SK-N-SH treated with all-trans-retinoic acid at 6 μM for 48 hours (cell line): Measurements from ENCODE around the gene FKBP11.

Experiments
- ARNTL ChIP-seq: fragments of 450-650 bp; formaldehyde crosslinking; IDR thresholded peaks from 2 replicates; pipeline ENCODE4 v1.5.0; 2020; ENCODE audit warnings: low read depth, mild to moderate bottlenecking, moderate library complexity, borderline replicate concordance
- BACH2 ChIP-seq: fragments of 250-450 bp; sonication (Bioruptor Pico); IDR thresholded peaks from 2 replicates; pipeline ENCODE4 v1.9.0; 2021; ENCODE audit warnings: mild to moderate bottlenecking, borderline replicate concordance
- CREB5 ChIP-seq: fragments of 250-450 bp; sonication (Bioruptor Pico); IDR thresholded peaks from 2 replicates; pipeline ENCODE4 v1.5.1; 2020; ENCODE audit warnings: low read depth, mild to moderate bottlenecking, moderate library complexity
- CSDC2 ChIP-seq: fragments of 250-450 bp; sonication (Bioruptor Pico); IDR thresholded peaks from 2 replicates; pipeline ENCODE4 v1.5.0; 2020; ENCODE audit warnings: mild to moderate bottlenecking, moderate library complexity
- ESRRG ChIP-seq: fragments of 250-450 bp; sonication (Bioruptor Pico); IDR thresholded peaks from 2 replicates; pipeline ENCODE4 v1.6.1; 2021; ENCODE audit warnings: mild to moderate bottlenecking
- ISL1 ChIP-seq: fragments of 250-450 bp; sonication (Bioruptor Pico); IDR thresholded peaks from 2 replicates; pipeline ENCODE4 v2.1.2; 2022; ENCODE audit warnings: mild to moderate bottlenecking, moderate library complexity
- OSR1 ChIP-seq: fragments of 250-450 bp; sonication (Bioruptor Pico); IDR thresholded peaks from 2 replicates; pipeline ENCODE4 v1.8.0; 2022; ENCODE audit warnings: moderate library complexity, mild to moderate bottlenecking, inconsistent platforms
- PATZ1 ChIP-seq: fragments of 250-450 bp; sonication (Bioruptor Pico); IDR thresholded peaks from 2 replicates; pipeline ENCODE4 v1.8.0; 2020; ENCODE audit warnings: mild to moderate bottlenecking, moderate library complexity, borderline replicate concordance
- POU6F1 ChIP-seq: fragments of 250-450 bp; sonication (Bioruptor Pico); IDR thresholded peaks from 2 replicates; pipeline ENCODE4 v1.8.0; 2021; ENCODE audit warnings: low read depth, mild to moderate bottlenecking, moderate library complexity, borderline replicate concordance
- TCF4 ChIP-seq: fragments of 250-450 bp; sonication (Bioruptor Pico); IDR thresholded peaks from 2 replicates; pipeline ENCODE4 v1.8.0; 2021; ENCODE audit warnings: mild to moderate bottlenecking, moderate library complexity, borderline replicate concordance
- TSHZ2 ChIP-seq: fragments of 250-450 bp; sonication (Bioruptor Pico); IDR thresholded peaks from 2 replicates; pipeline ENCODE4 v1.5.0; 2020; ENCODE audit warnings: mild to moderate bottlenecking, moderate library complexity

GRCh38 chr12:48932878-48933277, 7.6 kb upstream of the FKBP11 start:
- TF ChIP-seq CSDC2 (CRISPR knock-in tag), result no peak
- no peak for TF ChIP-seq ISL1 (CRISPR knock-in tag)
- no peak for TF ChIP-seq OSR1
- no peak for TF ChIP-seq TCF4 (CRISPR knock-in tag)
- TF ChIP-seq CREB5 (CRISPR knock-in tag), result no peak
- TF ChIP-seq ESRRG (CRISPR knock-in tag), result no peak
- no peak for TF ChIP-seq ARNTL (CRISPR knock-in tag)
- TF ChIP-seq TSHZ2 (CRISPR knock-in tag), result no peak
- TF ChIP-seq POU6F1, result no peak
- no peak for TF ChIP-seq PATZ1 (CRISPR knock-in tag)
- no peak for TF ChIP-seq BACH2 (CRISPR knock-in tag)
